ENCODE results near the gene VPS13A.

GRCh38 chr9:77133011-77133410 lies 44.3 kb upstream of the VPS13A start:
- TF ChIP-seq EP300 (IDR thresholded peaks at IDR 0.05; ENCODE audit: borderline replicate concordance) = no peak
- TF ChIP-seq, protein P1, sequence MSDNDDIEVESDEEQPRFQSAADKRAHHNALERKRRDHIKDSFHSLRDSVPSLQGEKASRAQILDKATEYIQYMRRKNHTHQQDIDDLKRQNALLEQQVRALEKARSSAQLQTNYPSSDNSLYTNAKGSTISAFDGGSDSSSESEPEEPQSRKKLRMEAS (IDR thresholded peaks at IDR 0.05) = no peak
- no peak for TF ChIP-seq TEAD4 (IDR thresholded peaks at IDR 0.05)
- TF ChIP-seq, protein P2, sequence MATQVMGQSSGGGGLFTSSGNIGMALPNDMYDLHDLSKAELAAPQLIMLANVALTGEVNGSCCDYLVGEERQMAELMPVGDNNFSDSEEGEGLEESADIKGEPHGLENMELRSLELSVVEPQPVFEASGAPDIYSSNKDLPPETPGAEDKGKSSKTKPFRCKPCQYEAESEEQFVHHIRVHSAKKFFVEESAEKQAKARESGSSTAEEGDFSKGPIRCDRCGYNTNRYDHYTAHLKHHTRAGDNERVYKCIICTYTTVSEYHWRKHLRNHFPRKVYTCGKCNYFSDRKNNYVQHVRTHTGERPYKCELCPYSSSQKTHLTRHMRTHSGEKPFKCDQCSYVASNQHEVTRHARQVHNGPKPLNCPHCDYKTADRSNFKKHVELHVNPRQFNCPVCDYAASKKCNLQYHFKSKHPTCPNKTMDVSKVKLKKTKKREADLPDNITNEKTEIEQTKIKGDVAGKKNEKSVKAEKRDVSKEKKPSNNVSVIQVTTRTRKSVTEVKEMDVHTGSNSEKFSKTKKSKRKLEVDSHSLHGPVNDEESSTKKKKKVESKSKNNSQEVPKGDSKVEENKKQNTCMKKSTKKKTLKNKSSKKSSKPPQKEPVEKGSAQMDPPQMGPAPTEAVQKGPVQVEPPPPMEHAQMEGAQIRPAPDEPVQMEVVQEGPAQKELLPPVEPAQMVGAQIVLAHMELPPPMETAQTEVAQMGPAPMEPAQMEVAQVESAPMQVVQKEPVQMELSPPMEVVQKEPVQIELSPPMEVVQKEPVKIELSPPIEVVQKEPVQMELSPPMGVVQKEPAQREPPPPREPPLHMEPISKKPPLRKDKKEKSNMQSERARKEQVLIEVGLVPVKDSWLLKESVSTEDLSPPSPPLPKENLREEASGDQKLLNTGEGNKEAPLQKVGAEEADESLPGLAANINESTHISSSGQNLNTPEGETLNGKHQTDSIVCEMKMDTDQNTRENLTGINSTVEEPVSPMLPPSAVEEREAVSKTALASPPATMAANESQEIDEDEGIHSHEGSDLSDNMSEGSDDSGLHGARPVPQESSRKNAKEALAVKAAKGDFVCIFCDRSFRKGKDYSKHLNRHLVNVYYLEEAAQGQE (IDR thresholded peaks at IDR 0.05; ENCODE audit: low read depth) = no peak
- no peak for TF ChIP-seq RAD21 (IDR thresholded peaks at IDR 0.05; ENCODE audit: low read depth)
- no peak for TF ChIP-seq NFIC (IDR thresholded peaks at IDR 0.05)
- TF ChIP-seq TCF12 (IDR thresholded peaks at IDR 0.05; ENCODE audit: low read depth) = no peak
- no peak for TF ChIP-seq CREB1 (IDR thresholded peaks at IDR 0.05; ENCODE audit: low read depth)
- no peak for TF ChIP-seq TAF1 (IDR thresholded peaks at IDR 0.05; ENCODE audit: low read depth)
